ENCODE results near the gene SNAP23. TPM values are rescaled to one million over a fixed set of nuclear protein-coding genes. Genes with fewer than 3 reads are reported as not detected.
A peak's percentile ranks its signal among the peaks of the same experiment; 100 is the strongest.

Gene SNAP23
- total and polyA plus RNA-seq, 4 donors: 74.3 to 88.0 (median 84.0) TPM

DNA sequence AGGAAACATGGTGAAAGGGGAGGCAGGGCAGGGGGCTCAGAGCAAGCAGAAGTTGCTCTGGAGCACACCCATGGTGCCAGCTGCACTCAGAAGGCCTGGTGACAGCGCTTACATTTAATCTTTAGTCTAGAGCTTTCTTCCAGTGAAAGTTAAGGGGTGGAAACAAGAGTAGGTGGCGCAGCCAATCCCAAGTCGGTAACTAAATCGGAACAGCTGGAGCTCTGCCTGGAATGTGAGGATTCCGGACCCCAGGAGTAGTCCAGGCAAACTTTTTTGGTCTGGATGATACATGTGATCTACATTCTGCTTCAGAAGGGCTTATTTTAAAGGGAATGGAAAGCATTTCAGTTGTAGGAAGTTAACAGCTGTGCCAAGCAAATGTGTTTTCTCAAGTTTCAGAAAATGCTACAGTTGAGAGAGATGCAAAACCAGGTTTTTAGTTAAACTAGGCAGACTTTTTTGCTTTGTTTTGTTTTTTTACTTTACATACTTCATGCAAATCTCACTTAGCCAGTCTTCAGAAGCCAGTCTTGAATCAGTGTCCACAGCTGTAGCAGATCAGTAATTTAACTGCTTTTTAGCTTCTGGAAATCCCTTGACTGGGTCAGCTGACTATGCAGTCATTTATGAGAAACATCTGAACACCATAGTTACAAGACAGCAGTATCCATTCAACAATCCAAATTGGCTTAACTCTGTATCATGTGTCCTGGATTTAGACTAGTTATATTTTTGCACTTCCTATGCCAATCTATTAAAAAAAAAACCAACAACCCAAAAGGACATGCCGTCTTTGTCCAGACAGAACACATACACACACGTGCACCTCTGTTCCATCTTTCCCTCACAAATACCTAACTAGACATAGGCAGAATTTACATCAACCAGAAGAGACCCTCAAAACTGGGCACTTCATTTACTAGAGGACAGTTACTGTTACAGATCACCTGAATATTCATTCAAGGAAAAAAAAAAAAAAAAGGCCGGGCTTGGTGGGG lies 37.7 kb upstream of the SNAP23 start:
- intact Hi-C loops (cut with DNase I): loop anchor here in 1 of 2 donors (5.0 kb wide), 1 partner anchor 35 kb away; no protein-coding TSS in a partner anchor
- no peaks in the 10 kb centered on the region for H3K36me3 ChIP-seq (ENCODE audit: control insufficient read depth in 1 of 2, insufficient read depth in 2 of 2, low read length in 1 of 2)
- H3K4me3 ChIP-seq (ENCODE audit: low read length in 2 of 2): peak overlapping the region in 1 of 2 donors; percentile 28
- no peaks in the 10 kb centered on the region for H3K9me3 ChIP-seq (ENCODE audit: control insufficient read depth, low read length)
- peaks cover 0 to 4% of the 10 kb centered on the region in 2 donors for H3K4me1 ChIP-seq (ENCODE audit: control insufficient read depth in 1 of 2, insufficient read depth in 2 of 2, low read length in 2 of 2)
- DNase-seq (peak; percentile 86), ATAC-seq (ENCODE audit: low FRiP score) (peak; percentile 94)
- WGBS, 2 donors: 15 to 18% methylated on average over 8 of the region's 8 CpGs
- peak overlapping the region; percentile 69 to 76 for H3K27ac ChIP-seq (ENCODE audit: low read depth in 1 of 2, low read length in 2 of 2)
- H3K27me3 ChIP-seq (ENCODE audit: control insufficient read depth in 1 of 2, insufficient read depth in 2 of 2, low read length in 1 of 2): no peaks in the 10 kb centered on the region

- no peak for DNase-seq
- Histone ChIP-seq H3K4me1 (ENCODE audit: control insufficient read depth in 1 of 2, insufficient read depth in 2 of 2, low read length in 2 of 2) (peaks cover 0 to 4% of the 10 kb centered on the region in 2 donors), H3K27ac (ENCODE audit: low read depth in 1 of 2, low read length in 2 of 2) (no peak overlapping the region), H3K9me3 (ENCODE audit: control insufficient read depth, low read length) (no peaks in the 10 kb centered on the region), H3K36me3 (ENCODE audit: control insufficient read depth in 1 of 2, insufficient read depth in 2 of 2, low read length in 1 of 2) (no peaks in the 10 kb centered on the region), H3K27me3 (ENCODE audit: control insufficient read depth in 1 of 2, insufficient read depth in 2 of 2, low read length in 1 of 2) (no peaks in the 10 kb centered on the region), H3K4me3 (ENCODE audit: low read length in 2 of 2) (no peak overlapping the region)
- ATAC-seq (ENCODE audit: low FRiP score): no peak
- WGBS, 2 donors: 55 to 57% methylated on average over 3 of the region's 3 CpGs
- intact Hi-C loops (cut with DNase I): no loop called here
These were observed 34.2 kb upstream of the SNAP23 start for GRCh38 chr15:42461261-42461660.

- Histone ChIP-seq H3K9me3 (ENCODE audit: control insufficient read depth, low read length) (no peaks in the 10 kb centered on the region), H3K4me1 (ENCODE audit: control insufficient read depth in 1 of 2, insufficient read depth in 2 of 2, low read length in 2 of 2) (no peaks in the 10 kb centered on the region), H3K27ac (ENCODE audit: low read depth in 1 of 2, low read length in 2 of 2) (peak overlapping the region in 1 of 2 donors; percentile 48), H3K4me3 (ENCODE audit: low read length in 2 of 2) (no peak overlapping the region), H3K27me3 (ENCODE audit: control insufficient read depth in 1 of 2, insufficient read depth in 2 of 2, low read length in 1 of 2) (no peaks in the 10 kb centered on the region), H3K36me3 (ENCODE audit: control insufficient read depth in 1 of 2, insufficient read depth in 2 of 2, low read length in 1 of 2) (no peaks in the 10 kb centered on the region)
- 78 to 83% methylated on average over 8 of the region's 8 CpGs for WGBS, 2 donors
- ATAC-seq (ENCODE audit: low FRiP score) (no peak), DNase-seq (no peak)
- intact Hi-C loops (cut with DNase I): loop anchor here in 1 of 2 donors (5.0 kb wide), 1 partner anchor 38 kb away; no protein-coding TSS in a partner anchor
These were observed 29.7 kb upstream of the SNAP23 start for GRCh38 chr15:42465520-42466259.

- Histone ChIP-seq H3K36me3 (ENCODE audit: control insufficient read depth in 1 of 2, insufficient read depth in 2 of 2, low read length in 1 of 2) (no peaks in the 10 kb centered on the region), H3K4me3 (ENCODE audit: low read length in 2 of 2) (no peak overlapping the region), H3K4me1 (ENCODE audit: control insufficient read depth in 1 of 2, insufficient read depth in 2 of 2, low read length in 2 of 2) (no peaks in the 10 kb centered on the region), H3K27ac (ENCODE audit: low read depth in 1 of 2, low read length in 2 of 2) (peak overlapping the region in 1 of 2 donors; percentile 87), H3K9me3 (ENCODE audit: control insufficient read depth, low read length) (no peaks in the 10 kb centered on the region), H3K27me3 (ENCODE audit: control insufficient read depth in 1 of 2, insufficient read depth in 2 of 2, low read length in 1 of 2) (no peaks in the 10 kb centered on the region)
- ATAC-seq (ENCODE audit: low FRiP score) (no peak), DNase-seq (no peak)
- WGBS, 2 donors: 27 to 30% methylated on average over 3 of the region's 3 CpGs
- intact Hi-C loops (cut with DNase I): loop anchor here in 1 of 2 donors (5.0 to 10.0 kb wide), 2 partner anchors 136 to 199 kb away; partner anchors contain the start of genes GANC and TMEM87A
These were observed 24.4 kb upstream of the SNAP23 start for GRCh38 chr15:42471002-42471401.

- DNase-seq (no peak), ATAC-seq (ENCODE audit: low FRiP score) (no peak)
- intact Hi-C loops (cut with DNase I): loop anchor here in 1 of 2 donors (5.0 to 10.0 kb wide), 2 partner anchors 140 to 203 kb away; partner anchors contain the start of genes GANC and TMEM87A
These were observed 20.6 kb upstream of the SNAP23 start for GRCh38 chr15:42474827-42475226.

GRCh38 chr15:42482701-42483100 lies 12.7 kb upstream of the SNAP23 start:
- DNase-seq: no peak
- H3K36me3 ChIP-seq (ENCODE audit: control insufficient read depth in 1 of 2, insufficient read depth in 2 of 2, low read length in 1 of 2): no peaks in the 10 kb centered on the region
- H3K27ac ChIP-seq (ENCODE audit: low read depth in 1 of 2, low read length in 2 of 2): no peak overlapping the region
- no peaks in the 10 kb centered on the region for H3K9me3 ChIP-seq (ENCODE audit: control insufficient read depth, low read length)
- no peaks in the 10 kb centered on the region for H3K27me3 ChIP-seq (ENCODE audit: control insufficient read depth in 1 of 2, insufficient read depth in 2 of 2, low read length in 1 of 2)
- ATAC-seq (ENCODE audit: low FRiP score): no peak
- intact Hi-C loops (cut with DNase I): no loop called here
- no peaks in the 10 kb centered on the region for H3K4me1 ChIP-seq (ENCODE audit: control insufficient read depth in 1 of 2, insufficient read depth in 2 of 2, low read length in 2 of 2)
- WGBS, 2 donors: 97% methylated on average over 6 of the region's 6 CpGs
- H3K4me3 ChIP-seq (ENCODE audit: low read length in 2 of 2): no peak overlapping the region

More at GRCh38 chr15:42474827-42475226, 20.6 kb upstream of the SNAP23 start:
- 60 to 70% methylated on average over 2 of the region's 2 CpGs for WGBS, 2 donors
- peak overlapping the region in 1 of 2 donors; percentile 43 for H3K27ac ChIP-seq (ENCODE audit: low read depth in 1 of 2, low read length in 2 of 2)
- no peaks in the 10 kb centered on the region for H3K4me1 ChIP-seq (ENCODE audit: control insufficient read depth in 1 of 2, insufficient read depth in 2 of 2, low read length in 2 of 2)
- no peak overlapping the region for H3K4me3 ChIP-seq (ENCODE audit: low read length in 2 of 2)
- no peaks in the 10 kb centered on the region for H3K9me3 ChIP-seq (ENCODE audit: control insufficient read depth, low read length)
- no peaks in the 10 kb centered on the region for H3K36me3 ChIP-seq (ENCODE audit: control insufficient read depth in 1 of 2, insufficient read depth in 2 of 2, low read length in 1 of 2)
- no peaks in the 10 kb centered on the region for H3K27me3 ChIP-seq (ENCODE audit: control insufficient read depth in 1 of 2, insufficient read depth in 2 of 2, low read length in 1 of 2)

- Histone ChIP-seq H3K4me3 (ENCODE audit: low read length in 2 of 2) (no peak overlapping the region), H3K4me1 (ENCODE audit: control insufficient read depth in 1 of 2, insufficient read depth in 2 of 2, low read length in 2 of 2) (no peaks in the 10 kb centered on the region), H3K9me3 (ENCODE audit: control insufficient read depth, low read length) (no peaks in the 10 kb centered on the region), H3K27me3 (ENCODE audit: control insufficient read depth in 1 of 2, insufficient read depth in 2 of 2, low read length in 1 of 2) (no peaks in the 10 kb centered on the region), H3K27ac (ENCODE audit: low read depth in 1 of 2, low read length in 2 of 2) (no peak overlapping the region), H3K36me3 (ENCODE audit: control insufficient read depth in 1 of 2, insufficient read depth in 2 of 2, low read length in 1 of 2) (no peaks in the 10 kb centered on the region)
- DNase-seq: no peak
- ATAC-seq (ENCODE audit: low FRiP score): no peak
- intact Hi-C loops (cut with DNase I): no loop called here
- WGBS, 2 donors: 90 to 94% methylated on average over 1 of the region's 1 CpG
These were observed 11.8 kb upstream of the SNAP23 start for GRCh38 chr15:42483677-42484076.

DNA sequence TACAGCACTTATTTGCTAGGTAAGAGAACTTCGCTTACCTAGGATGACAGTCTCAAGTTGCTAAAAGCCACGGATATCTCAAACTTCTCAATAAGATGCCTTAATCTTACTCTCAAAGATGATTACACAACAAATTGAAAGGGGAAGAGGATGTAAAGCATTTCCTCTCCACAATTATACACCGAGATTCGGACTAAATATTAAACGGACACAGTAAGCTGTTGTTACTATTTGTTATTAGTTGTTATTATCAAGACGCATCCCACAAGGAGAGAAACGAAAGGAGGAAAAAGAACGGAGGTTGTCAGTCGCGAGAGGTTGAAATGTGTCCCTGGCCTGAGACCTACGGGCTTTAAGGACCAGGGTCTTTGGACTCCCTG lies 5.2 kb upstream of the SNAP23 start:
- Histone ChIP-seq H3K36me3 (ENCODE audit: control insufficient read depth in 1 of 2, insufficient read depth in 2 of 2, low read length in 1 of 2) (no peaks in the 10 kb centered on the region), H3K4me3 (ENCODE audit: low read length in 2 of 2) (peak overlapping the region; percentile 69 to 81), H3K27ac (ENCODE audit: low read depth in 1 of 2, low read length in 2 of 2) (peak overlapping the region in 1 of 2 donors; percentile 93), H3K4me1 (ENCODE audit: control insufficient read depth in 1 of 2, insufficient read depth in 2 of 2, low read length in 2 of 2) (no peaks in the 10 kb centered on the region), H3K27me3 (ENCODE audit: control insufficient read depth in 1 of 2, insufficient read depth in 2 of 2, low read length in 1 of 2) (no peaks in the 10 kb centered on the region), H3K9me3 (ENCODE audit: control insufficient read depth, low read length) (no peaks in the 10 kb centered on the region)
- no peak for DNase-seq
- intact Hi-C loops (cut with DNase I): loop anchor here in 1 of 2 donors (5.0 kb wide), 1 partner anchor 87 kb away; the partner anchor contains the start of gene STARD9
- WGBS, 2 donors: 2% methylated on average over 11 of the region's 11 CpGs
- ATAC-seq (ENCODE audit: low FRiP score): peak; percentile 1

All from aorta (tissue), 5 donors.